HUES48 (cell line): ENCODE results near the gene GAREM1.

Experiments
- H3K27ac ChIP-seq: one replicate; pipeline ENCODE4 v1.7.0; 2013; ENCODE audit warnings: low read depth, low read length, inconsistent platforms
- H3K27me3 ChIP-seq: 2 replicates; pipeline ENCODE4 v1.6.1; 2013; ENCODE audit warnings: mild to moderate bottlenecking, low read length; ENCODE audit not compliant: control insufficient read depth, insufficient read depth
- H3K36me3 ChIP-seq: 2 replicates; pipeline ENCODE4 v1.6.1; 2013; ENCODE audit warnings: low read length; ENCODE audit not compliant: control insufficient read depth, insufficient read depth
- H3K4me1 ChIP-seq: 2 replicates; pipeline ENCODE4 v1.6.1; 2013; ENCODE audit warnings: mild to moderate bottlenecking, low read length; ENCODE audit not compliant: control insufficient read depth, insufficient read depth
- H3K4me3 ChIP-seq: 2 replicates; pipeline ENCODE4 v1.5.1; 2013; ENCODE audit warnings: mild to moderate bottlenecking, low read depth, low read length
- H3K9ac ChIP-seq: 2 replicates; pipeline ENCODE4 v1.6.1; 2013; ENCODE audit warnings: mild to moderate bottlenecking, low read depth, low read length, moderate library complexity
- H3K9me3 ChIP-seq: 2 replicates; pipeline ENCODE4 v1.6.1; 2013; ENCODE audit warnings: low read length; ENCODE audit not compliant: control insufficient read depth, insufficient read depth

GAREM1 gene

GRCh38 chr18:32328379-32328778 lies 142.3 kb downstream of the GAREM1 start:
- Histone ChIP-seq H3K27me3 (no peaks in the 10 kb centered on the region), H3K9ac (peak overlapping the region; percentile 16; the same call in 1 of the 2 replicates), H3K9me3 (no peaks in the 10 kb centered on the region), H3K36me3 (no peaks in the 10 kb centered on the region), H3K27ac (no peak overlapping the region), H3K4me1 (peaks cover 29% of the 10 kb centered on the region), H3K4me3 (no peak overlapping the region; the same call in 1 of the 2 replicates)

GRCh38 chr18:32326450-32327308 lies 144.0 kb downstream of the GAREM1 start:
- Histone ChIP-seq H3K4me1 (peaks cover 29% of the 10 kb centered on the region), H3K27ac (peak overlapping the region; percentile 65), H3K36me3 (no peaks in the 10 kb centered on the region), H3K9ac (no peak overlapping the region), H3K27me3 (no peaks in the 10 kb centered on the region), H3K4me3 (no peak overlapping the region), H3K9me3 (no peaks in the 10 kb centered on the region)

- no peaks in the 10 kb centered on the region for H3K27me3 ChIP-seq
These were observed 146.5 kb downstream of the GAREM1 start for GRCh38 chr18:32324181-32324580.

GRCh38 chr18:32321826-32322225 lies 148.9 kb downstream of the GAREM1 start:
- no peaks in the 10 kb centered on the region for H3K9me3 ChIP-seq
- no peak overlapping the region for H3K9ac ChIP-seq
- no peaks in the 10 kb centered on the region for H3K36me3 ChIP-seq
- H3K4me1 ChIP-seq = peaks cover 22% of the 10 kb centered on the region
- H3K27me3 ChIP-seq = no peaks in the 10 kb centered on the region
- no peak overlapping the region for H3K4me3 ChIP-seq
- no peak overlapping the region for H3K27ac ChIP-seq

More at GRCh38 chr18:32324181-32324580, 146.5 kb downstream of the GAREM1 start:
- Histone ChIP-seq H3K4me3 (no peak overlapping the region), H3K9me3 (no peaks in the 10 kb centered on the region), H3K4me1 (peaks cover 29% of the 10 kb centered on the region), H3K36me3 (no peaks in the 10 kb centered on the region), H3K27ac (no peak overlapping the region), H3K9ac (no peak overlapping the region)

- Histone ChIP-seq H3K27me3 (no peaks in the 10 kb centered on the region), H3K9me3 (no peaks in the 10 kb centered on the region), H3K36me3 (no peaks in the 10 kb centered on the region), H3K4me1 (peaks cover 7% of the 10 kb centered on the region; the same call in 1 of the 2 replicates), H3K9ac (no peak overlapping the region), H3K4me3 (no peak overlapping the region), H3K27ac (no peak overlapping the region)
These were observed 151.6 kb downstream of the GAREM1 start for GRCh38 chr18:32319084-32319483.

GRCh38 chr18:32318581-32318980 lies 152.1 kb downstream of the GAREM1 start:
- no peak overlapping the region for H3K27ac ChIP-seq
- H3K4me1 ChIP-seq = peaks cover 7% of the 10 kb centered on the region; the same call in 1 of the 2 replicates
- no peaks in the 10 kb centered on the region for H3K9me3 ChIP-seq
- H3K27me3 ChIP-seq = no peaks in the 10 kb centered on the region
- H3K9ac ChIP-seq = no peak overlapping the region
- no peaks in the 10 kb centered on the region for H3K36me3 ChIP-seq
- H3K4me3 ChIP-seq = no peak overlapping the region

GRCh38 chr18:32317651-32318050 lies 153.0 kb downstream of the GAREM1 start:
- no peak overlapping the region for H3K27ac ChIP-seq

GRCh38 chr18:32315881-32316280 lies 154.8 kb downstream of the GAREM1 start:
- Histone ChIP-seq H3K4me3 (no peak overlapping the region), H3K27ac (no peak overlapping the region), H3K9me3 (no peaks in the 10 kb centered on the region), H3K4me1 (peaks cover 7% of the 10 kb centered on the region; the same call in 1 of the 2 replicates), H3K9ac (no peak overlapping the region), H3K36me3 (no peaks in the 10 kb centered on the region), H3K27me3 (no peaks in the 10 kb centered on the region)

More at GRCh38 chr18:32317651-32318050, 153.0 kb downstream of the GAREM1 start:
- no peak overlapping the region for H3K9ac ChIP-seq
- no peak overlapping the region for H3K4me3 ChIP-seq
- no peaks in the 10 kb centered on the region for H3K27me3 ChIP-seq
- H3K36me3 ChIP-seq = no peaks in the 10 kb centered on the region
- no peaks in the 10 kb centered on the region for H3K9me3 ChIP-seq
- H3K4me1 ChIP-seq = peaks cover 7% of the 10 kb centered on the region; the same call in 1 of the 2 replicates

- Histone ChIP-seq H3K9me3 (no peaks in the 10 kb centered on the region), H3K27me3 (no peaks in the 10 kb centered on the region), H3K4me3 (no peak overlapping the region), H3K9ac (no peak overlapping the region), H3K27ac (no peak overlapping the region), H3K36me3 (no peaks in the 10 kb centered on the region), H3K4me1 (no peaks in the 10 kb centered on the region)
These were observed 159.9 kb downstream of the GAREM1 start for GRCh38 chr18:32310774-32311173.

GRCh38 chr18:32310101-32310500 lies 160.6 kb downstream of the GAREM1 start:
- H3K4me1 ChIP-seq = no peaks in the 10 kb centered on the region
- H3K9ac ChIP-seq = no peak overlapping the region
- H3K9me3 ChIP-seq = no peaks in the 10 kb centered on the region
- no peaks in the 10 kb centered on the region for H3K27me3 ChIP-seq
- no peaks in the 10 kb centered on the region for H3K36me3 ChIP-seq
- H3K27ac ChIP-seq = no peak overlapping the region
- H3K4me3 ChIP-seq = no peak overlapping the region

GRCh38 chr18:32308493-32309120 lies 162.1 kb downstream of the GAREM1 start:
- H3K36me3 ChIP-seq = no peaks in the 10 kb centered on the region
- no peaks in the 10 kb centered on the region for H3K9me3 ChIP-seq
- H3K9ac ChIP-seq = no peak overlapping the region
- H3K4me1 ChIP-seq = no peaks in the 10 kb centered on the region
- no peak overlapping the region for H3K4me3 ChIP-seq
- H3K27me3 ChIP-seq = no peaks in the 10 kb centered on the region
- H3K27ac ChIP-seq = peak overlapping the region; percentile 46
